Ramos (cell line): ENCODE data around the gene C1QA.

ENCODE experiments used
- in situ Hi-C: fragments of 300-500 bp; cut with MboI; formaldehyde crosslinking; loops from one replicate; pipeline ENCODE4 v1.14.3; 2022; ENCODE audit warnings: low sequenced_read_pairs; ENCODE audit not compliant: unreplicated experiment

The C1QA gene

DNA sequence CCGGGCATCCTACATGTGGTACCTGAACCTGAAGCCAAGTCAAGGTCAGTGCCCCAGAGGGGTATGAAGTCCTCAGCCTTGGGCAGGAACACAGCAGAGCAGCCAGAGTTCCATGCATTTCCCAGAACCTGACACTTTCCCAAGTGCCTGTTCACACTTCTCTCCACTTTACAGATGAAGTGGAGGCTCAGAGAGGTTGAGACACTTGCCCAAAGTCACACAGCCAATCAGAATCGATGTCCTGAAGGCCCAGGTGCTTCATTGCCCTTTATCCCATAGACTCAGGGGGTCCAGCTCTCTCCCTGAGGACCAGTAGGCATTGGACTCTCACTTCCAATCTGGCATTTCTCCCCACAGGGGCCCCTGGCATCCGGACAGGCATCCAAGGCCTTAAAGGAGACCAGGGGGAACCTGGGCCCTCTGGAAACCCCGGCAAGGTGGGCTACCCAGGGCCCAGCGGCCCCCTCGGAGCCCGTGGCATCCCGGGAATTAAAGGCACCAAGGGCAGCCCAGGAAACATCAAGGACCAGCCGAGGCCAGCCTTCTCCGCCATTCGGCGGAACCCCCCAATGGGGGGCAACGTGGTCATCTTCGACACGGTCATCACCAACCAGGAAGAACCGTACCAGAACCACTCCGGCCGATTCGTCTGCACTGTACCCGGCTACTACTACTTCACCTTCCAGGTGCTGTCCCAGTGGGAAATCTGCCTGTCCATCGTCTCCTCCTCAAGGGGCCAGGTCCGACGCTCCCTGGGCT lies 2.2 kb downstream of the C1QA start:
- in situ Hi-C loops: loop anchor here (5.0 kb wide), 1 partner anchor 221 kb away; no protein-coding TSS in a partner anchor

GRCh38 chr1:22639286-22639685 lies 2.9 kb downstream of the C1QA start:
- in situ Hi-C loops: loop anchor here (5.0 kb wide), 1 partner anchor 222 kb away; no protein-coding TSS in a partner anchor

DNA sequence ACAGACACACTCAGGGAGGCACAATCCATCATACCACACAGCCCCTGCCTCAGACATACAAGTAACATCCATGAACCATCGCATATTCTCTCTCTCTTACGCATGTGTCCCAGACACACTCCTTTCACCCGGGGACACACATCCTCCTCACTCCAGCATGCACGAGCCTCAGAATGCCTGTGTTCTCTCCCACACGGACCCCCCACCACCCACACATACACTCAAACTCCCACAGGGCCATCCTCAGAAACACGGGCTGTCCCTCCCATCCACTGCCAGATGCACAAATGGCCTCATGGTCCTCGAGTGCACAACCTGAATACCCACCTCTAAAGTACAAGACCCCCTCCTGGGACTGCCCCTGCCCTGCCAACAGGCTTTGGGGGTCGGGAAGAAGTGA lies 4.8 kb downstream of the C1QA start:
- in situ Hi-C loops: loop anchor here (10.0 kb wide), 1 partner anchor 516 kb away; no protein-coding TSS in a partner anchor

DNA sequence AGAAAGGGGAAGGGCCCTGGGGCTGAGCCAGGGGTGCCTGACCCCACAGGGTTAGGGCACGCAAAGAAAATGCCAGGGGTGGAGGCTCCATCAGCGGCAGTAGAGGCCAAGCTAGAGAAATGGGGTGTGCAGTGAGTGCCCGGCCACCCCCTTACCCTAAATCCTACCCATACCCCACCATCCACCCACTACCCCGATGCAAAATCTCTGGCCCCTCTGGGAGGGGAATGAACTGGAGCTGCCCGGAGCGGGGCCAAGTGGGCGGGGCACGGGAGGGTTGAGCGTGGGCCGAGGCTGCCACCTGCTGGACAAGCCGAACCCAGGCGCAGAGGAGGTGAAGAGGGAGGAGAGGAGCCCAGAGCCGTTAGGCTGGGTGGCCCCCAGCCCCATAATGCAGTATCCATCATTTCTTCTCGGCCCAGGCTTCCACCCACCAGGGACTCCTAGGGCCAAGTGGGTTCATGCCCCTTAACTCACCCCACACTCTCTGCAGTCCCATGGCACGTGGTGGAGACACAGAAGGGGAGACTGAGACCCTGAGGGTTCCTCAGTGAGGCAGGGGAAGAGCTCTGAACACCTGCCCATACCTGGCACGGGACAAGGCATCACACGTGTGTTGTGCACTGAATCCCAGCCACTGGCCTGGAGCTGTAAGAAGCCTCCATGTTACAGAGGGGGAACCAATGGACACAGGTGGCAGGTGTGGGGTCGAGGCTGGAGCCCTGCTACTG lies 5.6 kb downstream of the C1QA start:
- in situ Hi-C loops: loop anchor here (10.0 kb wide), 1 partner anchor 517 kb away; no protein-coding TSS in a partner anchor

GRCh38 chr1:22643381-22643780 lies 7.0 kb downstream of the C1QA start, which contains the start of gene C1QC:
C1QC (plus strand) TSS chr1:22643633; CDS start chr1:22644024, 391 bp downstream.
- in situ Hi-C loops: loop anchor here (10.0 kb wide), 1 partner anchor 519 kb away; no protein-coding TSS in a partner anchor

- in situ Hi-C loops: loop anchor here (10.0 kb wide), 1 partner anchor 519 kb away; no protein-coding TSS in a partner anchor
These were observed 7.5 kb downstream of the C1QA start for GRCh38 chr1:22643928-22644327.

GRCh38 chr1:22645931-22646330 lies 9.5 kb downstream of the C1QA start:
- in situ Hi-C loops: loop anchor here (10.0 kb wide), 1 partner anchor 521 kb away; no protein-coding TSS in a partner anchor

DNA sequence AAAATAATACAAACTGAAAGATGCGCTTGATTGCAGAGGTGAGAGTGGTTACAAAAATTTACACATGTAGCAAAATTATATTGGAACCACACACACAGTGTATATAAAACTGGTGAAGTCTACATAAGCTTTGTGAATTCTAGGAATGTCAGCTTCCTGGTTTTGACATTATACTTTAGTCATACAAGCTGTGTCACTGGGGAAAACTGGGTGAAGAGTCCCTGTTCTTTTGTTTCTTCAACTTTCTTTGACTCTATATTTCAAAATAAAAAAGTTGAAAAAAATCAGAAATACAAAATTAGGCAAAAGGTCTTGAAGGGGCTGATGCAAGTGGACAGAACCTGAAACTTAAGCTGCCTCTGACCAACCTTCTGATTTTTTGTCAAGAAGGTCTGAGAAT lies 10.0 kb downstream of the C1QA start:
- in situ Hi-C loops: loop anchor here (10.0 kb wide), 1 partner anchor 522 kb away; no protein-coding TSS in a partner anchor

- in situ Hi-C loops: no loop called here
These were observed 13.8 kb downstream of the C1QA start for GRCh38 chr1:22650089-22650693.

DNA sequence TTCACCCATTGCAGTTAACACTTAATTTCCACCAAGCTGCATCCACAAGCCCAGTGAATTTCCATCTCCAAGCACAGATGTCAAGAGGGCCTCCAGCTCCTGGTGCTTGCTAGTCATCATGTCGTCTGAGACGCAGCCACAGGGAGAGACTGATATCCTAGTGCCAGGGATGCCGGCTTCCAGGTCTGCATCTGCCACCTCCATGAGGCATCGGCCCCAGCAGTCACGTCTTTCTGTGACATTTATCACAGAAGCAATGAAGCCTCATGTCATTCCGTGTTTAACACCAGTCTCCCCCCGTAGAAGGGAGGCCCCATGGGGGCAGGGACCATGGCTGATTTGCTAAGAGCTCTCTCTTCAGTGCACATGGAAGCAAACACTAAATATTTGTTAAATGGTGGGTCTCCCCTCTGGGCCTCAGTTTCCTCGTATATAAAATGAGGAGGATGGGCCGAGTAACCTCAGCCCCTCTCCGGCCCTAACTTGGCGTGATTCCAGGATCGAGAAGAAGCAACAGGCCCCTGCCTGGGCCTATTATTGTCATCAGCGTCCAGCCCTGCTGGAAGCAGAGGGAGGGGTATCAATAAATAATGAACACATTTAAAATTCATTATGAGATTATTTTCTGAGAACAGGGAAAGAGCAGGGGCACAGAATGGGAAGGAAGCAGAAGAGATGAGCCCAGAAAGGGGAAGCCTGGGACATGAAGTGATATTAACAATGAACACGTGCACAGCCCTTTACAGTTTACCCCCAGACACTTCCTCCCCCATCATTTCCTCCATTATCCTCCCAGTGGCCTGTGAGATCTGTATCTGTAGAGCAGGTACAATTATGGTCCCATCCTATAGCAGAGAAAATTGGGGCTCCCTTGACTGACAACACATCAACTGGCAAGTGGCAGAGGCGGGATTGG lies 15.8 kb downstream of the C1QA start:
- in situ Hi-C loops: no loop called here

DNA sequence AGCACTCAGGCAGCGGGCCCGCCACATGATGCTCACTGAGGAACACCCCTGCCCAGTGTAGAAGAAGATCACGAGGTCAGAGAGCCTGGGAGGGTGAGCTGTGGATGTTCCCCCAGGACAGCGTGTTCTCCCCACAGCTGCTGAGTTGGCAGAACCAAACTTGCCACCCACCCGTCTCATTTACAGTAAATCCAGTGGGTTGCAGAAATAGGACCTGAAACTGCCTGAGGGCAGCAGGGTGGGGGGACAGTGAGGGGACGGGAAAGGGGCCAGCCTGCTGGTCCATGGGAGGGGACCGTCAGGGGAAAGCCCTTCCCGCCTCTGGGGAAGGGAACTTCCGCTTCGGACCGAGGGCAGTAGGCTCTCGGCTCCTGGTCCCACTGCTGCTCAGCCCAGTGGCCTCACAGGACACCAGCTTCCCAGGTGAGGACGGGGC lies 16.5 kb downstream of the C1QA start, which contains the start of gene C1QB:
Gene C1QB (plus strand): TSS at position 356 of the 436 bp plus-strand sequence. CDS start 6,227 bp downstream, outside the sequence.
- in situ Hi-C loops: no loop called here

GRCh38 chr1:22654692-22655091 lies 18.3 kb downstream of the C1QA start:
- in situ Hi-C loops: no loop called here

GRCh38 chr1:22658385-22659163 lies 22.1 kb downstream of the C1QA start:
- in situ Hi-C loops: no loop called here

DNA sequence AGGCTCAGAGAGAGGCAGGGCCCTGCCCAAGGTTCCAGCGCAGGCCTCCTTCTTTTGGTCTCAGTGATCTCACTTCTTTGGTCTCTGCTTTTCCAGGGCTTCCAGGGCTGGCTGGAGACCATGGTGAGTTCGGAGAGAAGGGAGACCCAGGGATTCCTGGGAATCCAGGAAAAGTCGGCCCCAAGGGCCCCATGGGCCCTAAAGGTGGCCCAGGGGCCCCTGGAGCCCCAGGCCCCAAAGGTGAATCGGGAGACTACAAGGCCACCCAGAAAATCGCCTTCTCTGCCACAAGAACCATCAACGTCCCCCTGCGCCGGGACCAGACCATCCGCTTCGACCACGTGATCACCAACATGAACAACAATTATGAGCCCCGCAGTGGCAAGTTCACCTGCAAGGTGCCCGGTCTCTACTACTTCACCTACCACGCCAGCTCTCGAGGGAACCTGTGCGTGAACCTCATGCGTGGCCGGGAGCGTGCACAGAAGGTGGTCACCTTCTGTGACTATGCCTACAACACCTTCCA lies 24.4 kb downstream of the C1QA start:
- in situ Hi-C loops: no loop called here

- in situ Hi-C loops: no loop called here
These were observed 25.5 kb downstream of the C1QA start for GRCh38 chr1:22661880-22662279.

DNA sequence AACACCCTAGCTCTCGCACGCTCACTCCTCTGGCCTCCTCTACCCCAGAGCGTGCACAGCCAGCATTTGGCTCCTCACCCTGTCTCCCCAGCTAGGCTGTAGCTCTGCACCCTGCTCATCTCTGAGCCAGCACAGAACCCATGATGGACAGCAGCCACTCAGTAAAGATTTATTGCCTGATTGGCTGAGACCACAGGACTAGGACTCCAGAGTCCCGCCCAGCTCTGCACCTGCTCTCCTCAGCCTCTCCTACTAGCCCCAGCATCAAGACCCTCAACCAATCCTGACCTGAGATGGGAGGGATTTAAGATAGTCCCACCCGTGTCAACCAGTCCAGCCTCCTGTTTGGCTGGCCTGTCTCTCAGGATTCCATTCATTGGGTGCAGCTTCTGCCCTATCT lies 25.9 kb downstream of the C1QA start:
- in situ Hi-C loops: no loop called here

GRCh38 chr1:22662986-22663408 lies 26.6 kb downstream of the C1QA start:
- in situ Hi-C loops: no loop called here

GRCh38 chr1:22665752-22666151 lies 29.3 kb downstream of the C1QA start:
- in situ Hi-C loops: no loop called here
